ENCODE results near the gene MYOD1. TPM values are rescaled to one million over a fixed set of nuclear protein-coding genes. Genes with fewer than 3 reads are reported as not detected.

MYOD1 gene
- total RNA-seq, 3 donors from 2014 or later, result not detected

- intact Hi-C loops (cut with DNase I, micrococcal nuclease), result no loop called here
- Histone ChIP-seq H3K4me1 (ENCODE audit: low read depth) (no peaks in the 10 kb centered on the region), H3K4me3 (no peak overlapping the region), H3K36me3 (ENCODE audit: low read depth) (no peaks in the 10 kb centered on the region), H3K9me3 (no peaks in the 10 kb centered on the region)
- ATAC-seq (no peak), DNase-seq (peak in 1 of 3 donors; percentile 2)
- no peak for TF ChIP-seq CTCF (IDR thresholded peaks at IDR 0.05)
These were observed 26.7 kb downstream of the MYOD1 start for GRCh38 chr11:17746096-17746495.

DNA sequence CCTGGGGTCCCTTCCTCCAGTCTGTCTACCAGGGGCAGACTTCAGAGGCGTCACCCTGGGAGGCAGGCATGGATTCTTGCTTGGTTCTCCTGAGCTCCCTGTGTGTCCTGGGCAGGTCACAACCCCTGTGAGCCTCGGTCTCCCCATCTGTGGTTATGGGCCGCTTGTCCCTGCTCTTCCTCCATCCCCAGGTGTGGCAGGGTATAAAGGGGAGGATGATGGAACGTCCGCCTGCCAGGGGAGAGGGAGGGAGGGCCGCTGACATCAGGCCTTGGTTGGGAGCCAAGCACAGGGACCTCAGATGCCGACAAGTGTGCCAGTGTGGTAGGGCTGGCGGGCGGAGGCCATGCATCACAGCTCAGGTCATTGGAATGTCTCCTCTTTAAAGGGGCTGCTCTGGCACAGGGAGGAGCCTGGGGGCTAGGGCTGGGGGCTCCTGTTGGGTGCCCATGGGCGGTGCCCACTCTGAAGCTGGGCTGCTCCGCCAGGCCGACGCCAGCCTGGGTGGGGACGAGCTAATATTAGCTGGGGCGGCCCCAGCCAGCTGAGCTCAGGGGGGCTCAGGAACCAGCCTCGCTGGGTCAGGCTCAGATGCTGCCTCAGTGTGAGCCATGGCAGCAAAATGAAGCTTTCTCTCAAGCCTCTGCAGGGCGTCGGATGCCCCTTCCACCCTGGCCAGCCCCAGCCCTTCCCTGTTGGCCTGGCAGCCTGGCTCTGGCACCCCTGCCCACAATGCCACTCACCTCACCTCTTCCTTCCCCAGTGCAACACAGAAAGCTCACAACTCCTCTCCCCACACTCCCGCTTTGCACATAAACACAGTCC lies 28.0 kb downstream of the MYOD1 start:
- no peak for TF ChIP-seq CTCF (IDR thresholded peaks at IDR 0.05)
- ATAC-seq, result no peak
- peak in 1 of 3 donors; percentile 14 for DNase-seq
- intact Hi-C loops (cut with DNase I, micrococcal nuclease), result no loop called here
- Histone ChIP-seq H3K4me1 (ENCODE audit: low read depth) (no peaks in the 10 kb centered on the region), H3K36me3 (ENCODE audit: low read depth) (no peaks in the 10 kb centered on the region), H3K4me3 (no peak overlapping the region), H3K9me3 (no peaks in the 10 kb centered on the region)

DNA sequence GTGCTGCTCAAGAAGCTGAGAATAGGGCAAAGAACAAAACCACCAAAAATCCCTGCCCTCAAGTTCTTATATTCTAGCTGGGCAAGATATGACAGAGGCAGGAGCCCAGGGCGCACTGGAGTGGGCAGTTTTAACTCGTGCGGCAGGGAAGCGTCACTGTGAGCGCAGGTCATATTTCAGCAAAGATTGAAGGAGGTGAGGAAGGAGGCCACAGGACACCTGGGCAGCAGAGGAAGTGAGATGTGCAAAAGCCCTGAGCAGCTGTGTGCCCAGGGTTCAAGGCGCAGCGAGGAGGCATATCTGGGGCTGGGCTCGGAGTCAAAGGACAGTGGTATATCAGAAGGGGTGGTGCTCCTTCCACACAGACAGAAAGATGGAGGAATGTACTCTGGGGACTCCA lies 28.7 kb downstream of the MYOD1 start:
- Histone ChIP-seq H3K9me3 (no peaks in the 10 kb centered on the region), H3K36me3 (ENCODE audit: low read depth) (no peaks in the 10 kb centered on the region), H3K4me3 (no peak overlapping the region), H3K4me1 (ENCODE audit: low read depth) (no peaks in the 10 kb centered on the region)
- peak in 1 of 3 donors; percentile 3 for DNase-seq
- ATAC-seq, result no peak
- intact Hi-C loops (cut with DNase I, micrococcal nuclease), result no loop called here
- no peak for TF ChIP-seq CTCF (IDR thresholded peaks at IDR 0.05)

DNA sequence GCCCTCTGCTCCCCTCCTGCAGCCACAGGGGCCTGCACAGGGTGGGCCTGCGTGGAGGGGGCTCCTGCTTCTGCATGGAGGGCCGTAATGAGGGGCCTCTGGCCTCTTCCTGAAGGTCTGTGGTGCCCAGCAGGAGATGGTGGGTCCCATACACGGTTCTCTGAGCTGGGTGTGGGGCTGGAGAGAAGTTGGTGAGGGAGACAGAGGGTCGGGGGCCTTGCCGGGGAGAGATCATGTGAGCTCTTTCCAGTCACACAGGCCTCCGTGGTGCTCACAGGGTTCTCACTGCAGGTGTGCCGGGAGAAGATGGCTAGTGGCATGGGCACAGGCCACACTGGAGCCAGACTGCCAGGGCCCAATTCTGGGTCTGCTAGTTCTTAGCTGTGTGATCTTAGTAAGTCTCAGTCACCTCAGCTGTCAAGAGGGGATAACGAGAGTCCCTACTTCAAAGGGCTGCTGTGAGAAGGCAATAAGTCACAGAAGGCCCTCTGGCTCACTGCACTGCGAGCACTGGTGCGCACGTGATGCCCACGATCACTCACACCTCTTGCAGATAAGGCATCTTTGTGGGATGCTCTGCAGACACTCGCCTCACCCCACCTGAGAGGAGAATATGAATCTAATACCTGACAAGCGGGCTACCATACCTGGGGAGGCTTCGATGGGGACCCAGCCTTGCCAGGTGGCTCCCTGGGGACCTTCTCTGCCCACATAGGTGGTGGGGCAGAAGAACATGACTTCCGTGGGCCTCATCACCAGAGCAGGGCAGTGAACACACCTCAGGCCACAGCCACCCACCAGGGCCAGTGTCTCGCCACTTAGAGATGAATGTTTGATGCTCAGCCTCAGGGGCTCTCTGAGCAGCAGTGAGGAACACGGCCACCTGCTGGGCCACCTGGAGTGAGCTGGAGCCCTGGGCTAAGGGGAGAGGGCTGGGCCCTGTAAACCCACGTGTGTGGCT lies 29.7 kb downstream of the MYOD1 start:
- intact Hi-C loops (cut with DNase I, micrococcal nuclease), result no loop called here
- no peak for ATAC-seq
- no peak for TF ChIP-seq CTCF (IDR thresholded peaks at IDR 0.05)
- peak in 1 of 3 donors; percentile 8 for DNase-seq
- Histone ChIP-seq H3K4me1 (ENCODE audit: low read depth) (no peaks in the 10 kb centered on the region), H3K4me3 (no peak overlapping the region), H3K36me3 (ENCODE audit: low read depth) (no peaks in the 10 kb centered on the region), H3K9me3 (no peaks in the 10 kb centered on the region)

GRCh38 chr11:17750013-17750800 lies 30.8 kb downstream of the MYOD1 start:
- H3K4me1 ChIP-seq (ENCODE audit: low read depth), result no peaks in the 10 kb centered on the region
- TF ChIP-seq CTCF (IDR thresholded peaks at IDR 0.05), result no peak
- H3K4me3 ChIP-seq, result no peak overlapping the region
- intact Hi-C loops (cut with DNase I, micrococcal nuclease), result no loop called here
- H3K36me3 ChIP-seq (ENCODE audit: low read depth), result no peaks in the 10 kb centered on the region
- ATAC-seq (no peak), DNase-seq (peak in 1 of 3 donors; percentile 5)
- H3K9me3 ChIP-seq, result no peaks in the 10 kb centered on the region

Data from mucosa of descending colon (tissue), 3 donors.